Measurements from ENCODE around the gene ATG7. TPM values are rescaled to one million over a fixed set of nuclear protein-coding genes. Genes with fewer than 3 reads are reported as not detected.

ATG7 gene
- polyA plus RNA-seq, 1 donor (not counting 4 experiments of a cell fraction or from before 2014, with no cell fraction given) = 27.9 TPM

- Histone ChIP-seq H2AFZ (ENCODE audit: control insufficient read depth, low read length) (no peak overlapping the region), H3K4me1 (ENCODE audit: control insufficient read depth, extremely low read depth, insufficient read depth, low read length) (peaks cover 5% of the 10 kb centered on the region), H3K9me3 (ENCODE audit: control insufficient read depth, low read depth, low read length) (no peaks in the 10 kb centered on the region), H3K9ac (ENCODE audit: control insufficient read depth, extremely low read depth, insufficient read depth, low read length) (no peak overlapping the region), H3K9me1 (ENCODE audit: control insufficient read depth, extremely low read depth, insufficient read depth, low read length) (no peaks in the 10 kb centered on the region), H3K4me3 (ENCODE audit: control insufficient read depth in 2 of 3, extremely low read depth in 1 of 3, insufficient read depth in 2 of 3, low read depth in 1 of 3, low read length in 3 of 3) (no peak overlapping the region), H4K20me1 (ENCODE audit: control insufficient read depth, extremely low read depth, insufficient read depth, low read length) (no peaks in the 10 kb centered on the region), H3K4me2 (ENCODE audit: control insufficient read depth, extremely low read depth, insufficient read depth, low read depth, low read length) (no peak overlapping the region), H3K27ac (ENCODE audit: control insufficient read depth, insufficient read depth, low read length) (no peak overlapping the region), H3K36me3 (ENCODE audit: control insufficient read depth in 2 of 2, extremely low read depth in 1 of 2, insufficient read depth in 2 of 2, low read length in 2 of 2) (peaks cover 2 to 5% of the 10 kb centered on the region in 2 experiments), H3K27me3 (ENCODE audit: control insufficient read depth, extremely low read depth, insufficient read depth, low read length) (no peaks in the 10 kb centered on the region), H3K79me2 (ENCODE audit: control insufficient read depth, insufficient read depth, low read length) (no peaks in the 10 kb centered on the region)
- TF ChIP-seq, protein P1, sequence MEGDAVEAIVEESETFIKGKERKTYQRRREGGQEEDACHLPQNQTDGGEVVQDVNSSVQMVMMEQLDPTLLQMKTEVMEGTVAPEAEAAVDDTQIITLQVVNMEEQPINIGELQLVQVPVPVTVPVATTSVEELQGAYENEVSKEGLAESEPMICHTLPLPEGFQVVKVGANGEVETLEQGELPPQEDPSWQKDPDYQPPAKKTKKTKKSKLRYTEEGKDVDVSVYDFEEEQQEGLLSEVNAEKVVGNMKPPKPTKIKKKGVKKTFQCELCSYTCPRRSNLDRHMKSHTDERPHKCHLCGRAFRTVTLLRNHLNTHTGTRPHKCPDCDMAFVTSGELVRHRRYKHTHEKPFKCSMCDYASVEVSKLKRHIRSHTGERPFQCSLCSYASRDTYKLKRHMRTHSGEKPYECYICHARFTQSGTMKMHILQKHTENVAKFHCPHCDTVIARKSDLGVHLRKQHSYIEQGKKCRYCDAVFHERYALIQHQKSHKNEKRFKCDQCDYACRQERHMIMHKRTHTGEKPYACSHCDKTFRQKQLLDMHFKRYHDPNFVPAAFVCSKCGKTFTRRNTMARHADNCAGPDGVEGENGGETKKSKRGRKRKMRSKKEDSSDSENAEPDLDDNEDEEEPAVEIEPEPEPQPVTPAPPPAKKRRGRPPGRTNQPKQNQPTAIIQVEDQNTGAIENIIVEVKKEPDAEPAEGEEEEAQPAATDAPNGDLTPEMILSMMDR (optimal IDR thresholded peaks at IDR 0.05 in 1 of 3, IDR thresholded peaks at IDR 0.05 in 1 of 3, conservative IDR thresholded peaks at IDR 0.05 in 1 of 3; ENCODE audit: extremely low read depth in 1 of 3, insufficient read depth in 2 of 3, low read length in 3 of 3) = no peak
- TF ChIP-seq EZH2 (IDR thresholded peaks at IDR 0.05; ENCODE audit: low read length) = no peak
- DNase-seq (ENCODE audit: low read depth, low spot score) (no peak), FAIRE-seq (no peak)
- dilution Hi-C loops (cut with MboI; ENCODE audit: extremely low pct_ligation_motif_present, low sequenced_read_pairs) = no loop called here
Measured at GRCh38 chr3:11385326-11385725, 113.1 kb downstream of the ATG7 start.

GRCh38 chr3:11385891-11386290 is 113.7 kb downstream of the ATG7 start:
- Histone ChIP-seq H3K4me1 (ENCODE audit: control insufficient read depth, extremely low read depth, insufficient read depth, low read length) (peaks cover 5% of the 10 kb centered on the region), H3K4me2 (ENCODE audit: control insufficient read depth, extremely low read depth, insufficient read depth, low read depth, low read length) (no peak overlapping the region), H3K27ac (ENCODE audit: control insufficient read depth, insufficient read depth, low read length) (no peak overlapping the region), H3K9ac (ENCODE audit: control insufficient read depth, extremely low read depth, insufficient read depth, low read length) (no peak overlapping the region), H3K36me3 (ENCODE audit: control insufficient read depth in 2 of 2, extremely low read depth in 1 of 2, insufficient read depth in 2 of 2, low read length in 2 of 2) (peaks cover 2 to 3% of the 10 kb centered on the region in 2 experiments), H3K79me2 (ENCODE audit: control insufficient read depth, insufficient read depth, low read length) (no peaks in the 10 kb centered on the region), H3K9me3 (ENCODE audit: control insufficient read depth, low read depth, low read length) (no peaks in the 10 kb centered on the region), H3K4me3 (ENCODE audit: control insufficient read depth in 2 of 3, extremely low read depth in 1 of 3, insufficient read depth in 2 of 3, low read depth in 1 of 3, low read length in 3 of 3) (no peak overlapping the region), H3K9me1 (ENCODE audit: control insufficient read depth, extremely low read depth, insufficient read depth, low read length) (no peaks in the 10 kb centered on the region), H3K27me3 (ENCODE audit: control insufficient read depth, extremely low read depth, insufficient read depth, low read length) (no peaks in the 10 kb centered on the region), H2AFZ (ENCODE audit: control insufficient read depth, low read length) (no peak overlapping the region), H4K20me1 (ENCODE audit: control insufficient read depth, extremely low read depth, insufficient read depth, low read length) (no peaks in the 10 kb centered on the region)
- TF ChIP-seq, protein P1 (optimal IDR thresholded peaks at IDR 0.05 in 1 of 3, IDR thresholded peaks at IDR 0.05 in 1 of 3, conservative IDR thresholded peaks at IDR 0.05 in 1 of 3; ENCODE audit: extremely low read depth in 1 of 3, insufficient read depth in 2 of 3, low read length in 3 of 3) = no peak
- TF ChIP-seq EZH2 (IDR thresholded peaks at IDR 0.05; ENCODE audit: low read length) = no peak
- DNase-seq (ENCODE audit: low read depth, low spot score) = no peak
- dilution Hi-C loops (cut with MboI; ENCODE audit: extremely low pct_ligation_motif_present, low sequenced_read_pairs) = no loop called here
- no peak for FAIRE-seq

Measured in keratinocyte (primary cell).